GM06990 (cell line): ENCODE measurements around the gene GAS2.

Source experiments
- DNase-seq: peaks from one replicate; pipeline ENCODE4 v3.0.0-alpha.2; 2011; ENCODE audit not compliant: insufficient read length; ENCODE audit errors: extremely low read depth
- H3K27me3 ChIP-seq: replicated peaks from 2 replicates; pipeline ENCODE4 v1.6.0; 2011; ENCODE audit warnings: low read length; ENCODE audit not compliant: control insufficient read depth, insufficient read depth
- H3K36me3 ChIP-seq: 2 replicates; pipeline ENCODE4 v1.5.1; 2011; ENCODE audit warnings: low read length; ENCODE audit not compliant: control insufficient read depth, insufficient read depth
- H3K4me3 ChIP-seq: replicated peaks from 2 replicates; pipeline ENCODE4 v1.5.1; 2011; ENCODE audit warnings: low read depth, mild to moderate bottlenecking, control low read depth, low read length
- TF ChIP-seq, protein P1 (sequence below): IDR thresholded peaks from 2 replicates; pipeline ENCODE4 v1.5.1; 2011; ENCODE audit warnings: low read length, control low read depth, mild to moderate bottlenecking, inconsistent platforms; ENCODE audit not compliant: insufficient read depth, poor library complexity, severe bottlenecking

The GAS2 gene

DNA sequence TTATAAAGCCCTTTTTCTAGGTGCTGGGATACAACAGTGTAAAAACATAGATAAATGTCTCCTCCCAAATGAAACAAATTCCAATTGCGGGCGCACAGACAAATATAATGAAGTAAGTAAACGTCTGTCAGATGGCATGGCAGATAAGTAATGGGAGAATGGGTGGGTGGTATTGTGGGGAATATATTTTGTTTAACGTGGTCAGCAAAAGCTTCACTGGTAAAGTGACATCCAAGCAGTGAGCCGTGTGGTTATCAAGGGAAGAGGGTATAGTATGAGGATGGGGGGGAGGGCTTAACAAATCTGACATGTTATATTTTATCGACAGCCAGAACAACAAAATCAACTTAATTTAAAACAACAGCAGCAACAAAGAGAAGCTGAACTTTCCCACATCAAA, 162.0 kb downstream of the GAS2 start:
- DNase-seq = no peak
- TF ChIP-seq, protein P1, sequence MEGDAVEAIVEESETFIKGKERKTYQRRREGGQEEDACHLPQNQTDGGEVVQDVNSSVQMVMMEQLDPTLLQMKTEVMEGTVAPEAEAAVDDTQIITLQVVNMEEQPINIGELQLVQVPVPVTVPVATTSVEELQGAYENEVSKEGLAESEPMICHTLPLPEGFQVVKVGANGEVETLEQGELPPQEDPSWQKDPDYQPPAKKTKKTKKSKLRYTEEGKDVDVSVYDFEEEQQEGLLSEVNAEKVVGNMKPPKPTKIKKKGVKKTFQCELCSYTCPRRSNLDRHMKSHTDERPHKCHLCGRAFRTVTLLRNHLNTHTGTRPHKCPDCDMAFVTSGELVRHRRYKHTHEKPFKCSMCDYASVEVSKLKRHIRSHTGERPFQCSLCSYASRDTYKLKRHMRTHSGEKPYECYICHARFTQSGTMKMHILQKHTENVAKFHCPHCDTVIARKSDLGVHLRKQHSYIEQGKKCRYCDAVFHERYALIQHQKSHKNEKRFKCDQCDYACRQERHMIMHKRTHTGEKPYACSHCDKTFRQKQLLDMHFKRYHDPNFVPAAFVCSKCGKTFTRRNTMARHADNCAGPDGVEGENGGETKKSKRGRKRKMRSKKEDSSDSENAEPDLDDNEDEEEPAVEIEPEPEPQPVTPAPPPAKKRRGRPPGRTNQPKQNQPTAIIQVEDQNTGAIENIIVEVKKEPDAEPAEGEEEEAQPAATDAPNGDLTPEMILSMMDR = no peak
- H3K27me3 ChIP-seq = no peaks in the 10 kb centered on the region
- peak overlapping the region; percentile 86 for H3K4me3 ChIP-seq
- H3K36me3 ChIP-seq = peaks cover 3% of the 10 kb centered on the region

DNA sequence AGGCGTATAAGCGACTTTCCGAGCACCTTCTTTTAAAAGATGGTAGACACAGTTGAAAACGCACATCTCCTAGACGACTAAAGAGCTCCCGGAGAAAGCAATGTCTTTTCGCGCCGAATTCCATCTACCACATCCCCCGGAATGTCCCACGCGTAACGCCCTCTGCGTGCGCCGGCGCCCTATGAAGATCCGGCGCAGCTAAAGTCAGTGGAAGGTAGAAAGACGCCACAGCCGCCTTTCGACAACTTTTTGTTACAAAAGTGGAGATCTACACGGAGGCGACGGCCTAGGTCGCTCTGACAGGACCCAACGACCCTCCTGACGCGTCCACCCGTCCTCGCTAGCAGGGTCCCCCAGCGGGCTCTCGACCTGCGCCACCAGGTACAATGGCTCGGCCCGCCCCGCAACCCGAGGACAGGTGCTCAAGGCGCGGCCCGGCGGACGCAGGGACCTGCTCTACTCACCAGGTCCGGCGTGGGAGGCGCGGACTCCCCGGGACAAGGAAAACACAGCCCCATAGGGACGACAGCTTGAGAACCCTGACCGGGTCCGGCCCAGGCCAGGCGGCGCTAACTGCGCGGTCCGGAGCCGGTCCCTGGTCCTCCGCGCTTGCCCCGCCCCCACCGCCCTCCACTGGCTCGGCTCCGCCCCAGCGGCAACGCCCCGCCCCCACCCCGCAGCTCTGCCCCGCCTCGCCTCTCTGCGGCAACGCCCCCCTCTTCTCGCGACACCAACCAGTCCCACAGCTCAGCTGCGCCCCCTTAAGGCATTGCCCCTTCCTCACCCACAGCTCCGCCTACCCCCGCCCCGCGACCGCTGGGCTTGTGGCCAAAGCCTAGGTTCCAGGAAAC, 163.0 kb downstream of the GAS2 start, which contains the start of gene SVIP:
TSS of gene SVIP (minus strand) at position 571 of the 851 bp plus-strand sequence. CDS start at position 518, 53 bp downstream.
- peak; percentile 88 for DNase-seq
- Histone ChIP-seq H3K4me3 (peak within 1 kb of the TSS; percentile 86), H3K36me3 (peaks cover 3% of the 10 kb centered on the region; the same call in 1 of the 2 replicates), H3K27me3 (no peaks in the 10 kb centered on the region)
- TF ChIP-seq, protein P1 = peak; percentile 92

DNA sequence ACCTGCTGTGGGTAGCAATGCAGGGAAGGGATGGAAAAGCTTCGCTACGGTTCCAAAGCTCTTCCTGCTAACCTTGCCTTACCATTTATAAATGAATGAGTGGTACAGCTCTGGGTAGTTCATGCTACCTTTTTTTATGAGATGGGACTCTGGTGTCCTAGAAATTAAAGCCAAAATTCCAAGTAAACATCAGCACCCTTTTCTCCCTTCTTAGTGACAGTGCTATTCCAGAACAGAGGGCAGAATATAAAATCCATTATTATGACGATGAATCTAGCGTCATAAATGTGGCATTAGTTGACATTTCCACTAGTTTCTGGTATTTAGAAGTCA, 163.6 kb downstream of the GAS2 start:
- TF ChIP-seq, protein P1 = no peak
- peaks cover 3% of the 10 kb centered on the region; the same call in 1 of the 2 replicates for H3K36me3 ChIP-seq
- DNase-seq = no peak
- H3K4me3 ChIP-seq = peak overlapping the region; percentile 50
- no peaks in the 10 kb centered on the region for H3K27me3 ChIP-seq

DNA sequence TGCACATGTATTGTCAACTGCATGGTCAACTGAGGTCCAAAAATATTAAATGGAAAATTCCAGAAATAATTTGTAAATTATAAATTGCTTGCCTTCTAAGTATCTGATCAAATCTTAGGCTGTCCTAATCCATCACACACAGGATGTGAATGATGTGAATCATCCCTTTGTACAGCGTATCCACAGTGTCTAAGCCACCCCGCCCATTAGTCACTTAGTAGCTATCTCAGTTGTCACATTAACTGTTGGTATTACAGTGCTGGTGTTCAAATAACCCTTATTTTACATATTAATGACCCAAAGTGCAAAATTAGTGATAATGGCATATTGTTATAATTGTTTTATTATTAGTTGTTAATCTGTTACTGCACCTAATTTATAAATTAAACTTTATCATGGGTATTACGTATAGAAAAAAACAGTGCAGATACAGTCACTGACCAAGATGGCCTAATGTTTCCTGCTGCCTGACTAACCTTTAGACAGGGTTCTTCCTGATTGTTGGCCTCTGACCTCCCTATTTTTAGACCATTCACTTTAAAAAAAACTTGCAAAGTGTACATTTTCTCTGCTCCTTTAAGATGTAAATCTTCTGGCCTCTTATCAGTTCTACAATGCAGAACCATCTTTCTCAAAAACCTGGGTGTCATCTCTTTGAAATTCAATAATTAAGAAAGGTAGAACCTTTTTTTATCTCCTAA, 166.1 kb downstream of the GAS2 start:
- no peak overlapping the region for H3K4me3 ChIP-seq
- TF ChIP-seq, protein P1 = no peak
- H3K36me3 ChIP-seq = no peaks in the 10 kb centered on the region
- DNase-seq = no peak
- H3K27me3 ChIP-seq = no peaks in the 10 kb centered on the region

- TF ChIP-seq, protein P1 = no peak
- Histone ChIP-seq H3K4me3 (no peak overlapping the region), H3K27me3 (no peaks in the 10 kb centered on the region), H3K36me3 (no peaks in the 10 kb centered on the region)
- DNase-seq = no peak
These were observed 180.3 kb downstream of the GAS2 start for GRCh38 chr11:22846726-22847125.
